ENCODE results near the gene MINDY2. TPM values are rescaled to one million over a fixed set of nuclear protein-coding genes. Genes with fewer than 3 reads are reported as not detected.
A peak's percentile ranks its signal among the peaks of the same experiment; 100 is the strongest.
"Not testable (repeated sequence)": the region's sequence is repeated elsewhere in the genome, so short reads cannot be mapped to it uniquely, and the experiment has no call there.

Gene MINDY2
- total RNA-seq, 2 experiments from 2014 or later = 12.5 to 17.5 TPM

GRCh38 chr15:58877999-58878825 is 107.1 kb downstream of the MINDY2 start:
- H3K4me1 Mint-ChIP-seq = no peaks in the 10 kb centered on the region
- ChIA-PET POLR2A (interaction anchor here (0.6 kb wide), 1 partner anchor 18 kb away, joined by 3 read pairs; no protein-coding TSS in a partner anchor), CTCF (interaction anchor here (1.3 kb wide), 1 partner anchor 44 kb away, joined by 3 read pairs; no protein-coding TSS in a partner anchor)
- no peak for DNase-seq
- peaks cover 57% of the 10 kb centered on the region for H3K36me3 Mint-ChIP-seq (ENCODE audit: low read depth)
- H3K27ac Mint-ChIP-seq = no peak overlapping the region
- H3K27me3 Mint-ChIP-seq = no peaks in the 10 kb centered on the region
- no peak overlapping the region for H3K4me3 Mint-ChIP-seq
- no peaks in the 10 kb centered on the region for H3K9me3 Mint-ChIP-seq

- POLR2A ChIA-PET = no interaction called here
- H3K4me1 Mint-ChIP-seq = peaks cover 2% of the 10 kb centered on the region
- no peak for DNase-seq
- no peak overlapping the region for H3K27ac Mint-ChIP-seq
- H3K36me3 Mint-ChIP-seq (ENCODE audit: low read depth) = peaks cover 71% of the 10 kb centered on the region
- H3K9me3 Mint-ChIP-seq = no peaks in the 10 kb centered on the region
- H3K4me3 Mint-ChIP-seq = no peak overlapping the region
- CTCF ChIA-PET = interaction anchor here (1.4 kb wide), 1 partner anchor 21 kb away, joined by 3 read pairs; no protein-coding TSS in a partner anchor
- H3K27me3 Mint-ChIP-seq = no peaks in the 10 kb centered on the region
Measured at GRCh38 chr15:58880320-58880719, 109.2 kb downstream of the MINDY2 start.

- Mint-ChIP-seq H3K36me3 (ENCODE audit: low read depth) (peaks cover 75% of the 10 kb centered on the region), H3K27me3 (no peaks in the 10 kb centered on the region), H3K4me1 (peaks cover 4% of the 10 kb centered on the region), H3K9me3 (no peaks in the 10 kb centered on the region), H3K27ac (no peak overlapping the region), H3K4me3 (no peak overlapping the region)
- no peak for DNase-seq
- POLR2A ChIA-PET = no interaction called here
- CTCF ChIA-PET = interaction anchor here (1.0 kb wide), 1 partner anchor 10 kb away, joined by 3 read pairs; no protein-coding TSS in a partner anchor
Measured at GRCh38 chr15:58882243-58882642, 111.1 kb downstream of the MINDY2 start.

GRCh38 chr15:58883926-58884325 is 112.8 kb downstream of the MINDY2 start:
- ChIA-PET POLR2A (interaction anchor here (0.7 kb wide), 1 partner anchor 20 kb away, joined by 4 read pairs; no protein-coding TSS in a partner anchor), CTCF (interaction anchor here (1.0 kb wide), 1 partner anchor 8 kb away, joined by 3 read pairs; no protein-coding TSS in a partner anchor)
- H3K9me3 Mint-ChIP-seq, DNase-seq, H3K4me3 Mint-ChIP-seq, H3K27me3 Mint-ChIP-seq, H3K27ac Mint-ChIP-seq, H3K4me1 Mint-ChIP-seq: not testable (repeated sequence)
- H3K36me3 Mint-ChIP-seq (ENCODE audit: low read depth) = peaks cover 78% of the 10 kb centered on the region

GRCh38 chr15:58886921-58887320 is 115.8 kb downstream of the MINDY2 start:
- H3K4me1 Mint-ChIP-seq = peaks cover 4% of the 10 kb centered on the region
- no peaks in the 10 kb centered on the region for H3K9me3 Mint-ChIP-seq

GRCh38 chr15:58889363-58889762 is 118.3 kb downstream of the MINDY2 start:
- Mint-ChIP-seq H3K4me1 (peaks cover 4% of the 10 kb centered on the region), H3K27me3 (no peaks in the 10 kb centered on the region), H3K27ac (no peak overlapping the region), H3K36me3 (ENCODE audit: low read depth) (peaks cover 76% of the 10 kb centered on the region), H3K9me3 (no peaks in the 10 kb centered on the region), H3K4me3 (no peak overlapping the region)
- POLR2A ChIA-PET = no interaction called here
- CTCF ChIA-PET = no interaction called here
- no peak for DNase-seq

More at GRCh38 chr15:58886921-58887320, 115.8 kb downstream of the MINDY2 start:
- no peak for DNase-seq
- POLR2A ChIA-PET = no interaction called here
- Mint-ChIP-seq H3K4me3 (no peak overlapping the region), H3K27me3 (no peaks in the 10 kb centered on the region), H3K27ac (no peak overlapping the region), H3K36me3 (ENCODE audit: low read depth) (peaks cover 69% of the 10 kb centered on the region)
- CTCF ChIA-PET = interaction anchor here (2.1 kb wide), 1 partner anchor 22 kb away, joined by 5 read pairs; no protein-coding TSS in a partner anchor

GRCh38 chr15:58898150-58898680 is 127.1 kb downstream of the MINDY2 start:
- ChIA-PET POLR2A (interaction anchor here (0.7 kb wide), 1 partner anchor 555 kb away, joined by 4 read pairs; no protein-coding TSS in a partner anchor), CTCF (no interaction called here)
- H3K27me3 Mint-ChIP-seq = no peaks in the 10 kb centered on the region
- no peaks in the 10 kb centered on the region for H3K9me3 Mint-ChIP-seq
- no peak for DNase-seq
- no peak overlapping the region for H3K4me3 Mint-ChIP-seq
- peaks cover 57% of the 10 kb centered on the region for H3K36me3 Mint-ChIP-seq (ENCODE audit: low read depth)
- peaks cover 9% of the 10 kb centered on the region for H3K4me1 Mint-ChIP-seq
- no peak overlapping the region for H3K27ac Mint-ChIP-seq

GRCh38 chr15:58900631-58901030 is 129.5 kb downstream of the MINDY2 start:
- Mint-ChIP-seq H3K4me1 (peaks cover 9% of the 10 kb centered on the region), H3K27me3 (no peaks in the 10 kb centered on the region), H3K9me3 (no peaks in the 10 kb centered on the region), H3K4me3 (no peak overlapping the region), H3K27ac (no peak overlapping the region), H3K36me3 (ENCODE audit: low read depth) (peaks cover 39% of the 10 kb centered on the region)
- POLR2A ChIA-PET = no interaction called here
- CTCF ChIA-PET = interaction anchor here (1.0 to 1.1 kb wide), 2 partner anchors 16 to 20 kb away, joined by 3 to 4 read pairs; no protein-coding TSS in a partner anchor
- DNase-seq = no peak

- Mint-ChIP-seq H3K36me3 (ENCODE audit: low read depth) (peaks cover 58% of the 10 kb centered on the region), H3K27me3 (no peaks in the 10 kb centered on the region), H3K4me1 (peaks cover 50% of the 10 kb centered on the region), H3K4me3 (peak overlapping the region; percentile 43), H3K9me3 (no peaks in the 10 kb centered on the region), H3K27ac (peak overlapping the region; percentile 86)
- CTCF ChIA-PET = interaction anchor here (0.8 kb wide), 1 partner anchor 13 kb away, joined by 3 read pairs; no protein-coding TSS in a partner anchor
- POLR2A ChIA-PET = no interaction called here
- DNase-seq = no peak
Measured at GRCh38 chr15:58908550-58909309, 137.6 kb downstream of the MINDY2 start.

GRCh38 chr15:58909616-58910015 is 138.5 kb downstream of the MINDY2 start:
- Mint-ChIP-seq H3K36me3 (ENCODE audit: low read depth) (peaks cover 66% of the 10 kb centered on the region), H3K27ac (no peak overlapping the region)

GRCh38 chr15:58910456-58910855 is 139.4 kb downstream of the MINDY2 start:
- DNase-seq = no peak
- ChIA-PET POLR2A (no interaction called here), CTCF (no interaction called here)
- Mint-ChIP-seq H3K36me3 (ENCODE audit: low read depth) (peaks cover 70% of the 10 kb centered on the region), H3K27me3 (no peaks in the 10 kb centered on the region), H3K27ac (no peak overlapping the region), H3K4me3 (no peak overlapping the region), H3K9me3 (no peaks in the 10 kb centered on the region), H3K4me1 (peaks cover 50% of the 10 kb centered on the region)

More at GRCh38 chr15:58909616-58910015, 138.5 kb downstream of the MINDY2 start:
- Mint-ChIP-seq H3K4me3 (no peak overlapping the region), H3K27me3 (no peaks in the 10 kb centered on the region), H3K9me3 (no peaks in the 10 kb centered on the region), H3K4me1 (peaks cover 50% of the 10 kb centered on the region)
- ChIA-PET POLR2A (no interaction called here), CTCF (no interaction called here)
- DNase-seq = no peak

Data from activated CD4-positive, alpha-beta T cell treated with anti-CD3 and anti-CD28 coated beads, Interleukin-2, amount 10 ng/mL, durations not matched to agents 7 days and 5 days (primary cell).